Left lung (tissue), 10 donors: Measurements from ENCODE around the gene MICAL2. TPM values are rescaled to one million over a fixed set of nuclear protein-coding genes. Genes with fewer than 3 reads are reported as not detected.

Source experiments
- ATAC-seq: fragments of 200-7000 bp; cut with Tn5 transposase; one replicate; pipeline ENCODE4 v1.9.1; 2020; ENCODE audit warnings: moderate library complexity
- DNase-seq, 4 donors: peaks; one replicate each; pipeline ENCODE4 v3.0.0-alpha.2; 2013 to 2020
- H3K27ac ChIP-seq, 2 donors: fragments of 200-600 bp; sonication (generic) in 1 of 2; one replicate each; pipeline versions ENCODE4 v1.5.0 to v1.8.0; 2020 to 2021
- H3K27me3 ChIP-seq, 2 donors: fragments of 200-600 bp; sonication (generic) in 1 of 2; one replicate each; pipeline versions ENCODE4 v1.5.0 to v1.8.0; 2020 to 2021
- H3K36me3 ChIP-seq, 2 donors: fragments of 200-600 bp; sonication (generic) in 1 of 2; one replicate each; pipeline versions ENCODE4 v1.5.0 to v1.8.0; 2020 to 2021
- H3K4me1 ChIP-seq, 2 donors: fragments of 200-600 bp; one replicate each; pipeline ENCODE4 v1.8.0; 2021
- H3K4me3 ChIP-seq, 2 donors: fragments of 200-600 bp; sonication (generic) in 1 of 2; one replicate each; pipeline versions ENCODE4 v1.5.0 to v1.8.0; 2020 to 2021; ENCODE audit warnings: mild to moderate bottlenecking in 1 of 2
- H3K9me3 ChIP-seq, 2 donors: fragments of 200-600 bp; sonication (generic) in 1 of 2; one replicate each; pipeline versions ENCODE4 v1.5.0 to v1.8.0; 2020 to 2021
- CTCF ChIP-seq, 2 donors: fragments of 200-600 bp; sonication (generic) in 1 of 2; IDR thresholded peaks; one replicate each; pipeline versions ENCODE4 v1.5.0 to v1.8.0; 2021; ENCODE audit warnings: antibody characterized with exemption in 2 of 2
- intact Hi-C, 2 donors: fragments of 100-400 bp; cut with DNase I; formaldehyde crosslinking; loops; one replicate each; pipeline versions ENCODE4 v1.11.2 to v1.14.2; 2022
- polyA plus RNA-seq, 6 donors: library from polyadenylated mRNA; unstranded; fragments of 120-200 nt; gene quantifications; one replicate each; pipeline ENCODE4 v1.2.1, GENCODE V29; 2013; ENCODE audit not compliant: insufficient read length in 6 of 6
- total RNA-seq, 2 donors: library from RNA; stranded (reverse); fragmentation: NEBNext Ultra II Directional; extraction: Animal tissue kit (Norgen Biotek cat#: 25700); gene quantifications; one replicate each; pipeline ENCODE4 v1.2.1, GENCODE V29; 2021
- donor health status: DM: no; HTN: yes; CAD: no.
- donor health status: DM: no; HTN: no; CAD: no.

The MICAL2 gene
- total and polyA plus RNA-seq, 8 donors, result 49.8 to 293 (median 89.4) TPM

DNA sequence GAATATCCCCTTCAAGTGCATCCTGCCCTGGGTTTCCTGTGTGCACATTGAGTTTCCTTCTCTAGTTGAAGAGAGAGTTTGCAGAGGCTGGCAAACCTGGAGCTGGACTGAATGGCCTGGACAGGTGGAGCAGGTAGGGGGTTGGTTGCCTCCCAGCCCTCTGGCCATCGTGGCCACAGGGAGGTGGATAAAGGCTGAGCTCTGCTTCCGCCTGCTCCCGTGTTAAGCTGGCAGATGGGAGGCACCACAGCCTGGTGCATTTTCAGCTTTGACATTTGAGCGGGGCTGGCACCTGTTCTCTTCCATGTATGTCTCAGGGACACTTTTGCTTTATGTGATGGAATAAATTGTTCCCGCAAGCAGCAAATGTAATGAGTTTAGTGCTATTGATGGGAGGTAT lies 11.1 kb downstream of the MICAL2 start:
- TF ChIP-seq CTCF (IDR thresholded peaks at IDR 0.05), result no peak
- H3K4me1 ChIP-seq, result peaks cover 20 to 73% of the 10 kb centered on the region in 2 donors

DNA sequence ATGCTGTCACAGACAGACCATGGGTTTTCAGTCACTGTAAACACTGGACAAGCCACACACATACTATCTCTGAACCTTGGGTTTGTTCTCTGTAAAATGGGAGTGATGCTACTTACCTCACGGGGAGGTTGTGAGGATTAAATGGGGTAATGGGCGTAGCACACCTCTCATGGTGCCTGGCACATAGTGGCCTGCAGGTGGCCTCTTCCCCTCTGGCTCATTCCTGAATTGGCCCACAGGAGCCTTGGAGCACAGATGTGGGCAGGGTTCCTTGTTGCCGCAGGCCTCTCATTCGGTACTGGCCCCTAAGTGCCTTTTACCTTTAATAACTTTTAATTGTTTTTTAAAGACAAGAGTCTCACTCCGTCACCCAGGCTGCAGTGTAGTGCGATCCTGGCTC lies 11.7 kb downstream of the MICAL2 start:
- peak; percentile 69 for ATAC-seq
- no peaks in the 10 kb centered on the region for H3K27me3 ChIP-seq
- no peak for DNase-seq
- no peaks in the 10 kb centered on the region for H3K9me3 ChIP-seq
- intact Hi-C loops, result no loop called here
- TF ChIP-seq CTCF (IDR thresholded peaks at IDR 0.05), result peak; percentile 26 to 40
- H3K36me3 ChIP-seq, result no peaks in the 10 kb centered on the region
- no peak overlapping the region for H3K4me3 ChIP-seq
- H3K27ac ChIP-seq, result no peak overlapping the region
- peaks cover 25 to 75% of the 10 kb centered on the region in 2 donors for H3K4me1 ChIP-seq

More for the DNA sequence above, 11.1 kb downstream of the MICAL2 start:
- ATAC-seq (no peak), DNase-seq (no peak)
- Histone ChIP-seq H3K4me3 (no peak overlapping the region), H3K9me3 (no peaks in the 10 kb centered on the region), H3K27ac (no peak overlapping the region), H3K36me3 (no peaks in the 10 kb centered on the region), H3K27me3 (no peaks in the 10 kb centered on the region)
- intact Hi-C loops, result no loop called here

GRCh38 chr11:12123273-12123672 lies 12.9 kb downstream of the MICAL2 start:
- TF ChIP-seq CTCF (IDR thresholded peaks at IDR 0.05), result no peak
- Histone ChIP-seq H3K4me3 (no peak overlapping the region), H3K9me3 (no peaks in the 10 kb centered on the region), H3K4me1 (peaks cover 26 to 81% of the 10 kb centered on the region in 2 donors), H3K36me3 (no peaks in the 10 kb centered on the region), H3K27ac (peak overlapping the region; percentile 71 to 84), H3K27me3 (no peaks in the 10 kb centered on the region)
- DNase-seq (no peak), ATAC-seq (no peak)
- intact Hi-C loops, result no loop called here

- ATAC-seq (no peak), DNase-seq (peak in 1 of 4 donors; percentile 62)
- no peaks in the 10 kb centered on the region for H3K27me3 ChIP-seq
- no peaks in the 10 kb centered on the region for H3K36me3 ChIP-seq
- TF ChIP-seq CTCF (IDR thresholded peaks at IDR 0.05), result no peak
- no peak overlapping the region for H3K4me3 ChIP-seq
- intact Hi-C loops, result no loop called here
- H3K27ac ChIP-seq, result peak overlapping the region; percentile 71 to 84
- no peaks in the 10 kb centered on the region for H3K9me3 ChIP-seq
- H3K4me1 ChIP-seq, result peaks cover 26 to 81% of the 10 kb centered on the region in 2 donors
Observed at GRCh38 chr11:12123799-12124198, 13.4 kb downstream of the MICAL2 start.

DNA sequence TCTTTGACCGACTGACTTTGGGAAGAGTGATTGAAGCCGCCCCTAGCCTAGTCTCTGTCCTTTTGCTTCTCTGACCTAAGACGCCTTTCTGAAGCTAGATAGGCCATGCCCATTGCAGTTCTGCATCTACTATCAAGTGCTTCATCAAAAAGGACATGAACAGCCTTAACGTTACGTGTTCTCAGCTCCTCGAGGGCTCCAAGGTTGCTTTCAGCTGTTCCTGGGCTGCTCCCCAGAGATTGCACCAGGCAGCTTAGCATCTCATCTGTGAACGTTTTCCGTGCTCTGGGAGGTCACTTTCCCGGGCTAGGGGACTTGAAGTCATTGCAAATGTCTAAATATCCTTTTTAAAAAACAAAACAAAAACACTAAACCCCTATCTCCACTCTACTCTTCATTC lies 13.9 kb downstream of the MICAL2 start:
- intact Hi-C loops, result no loop called here
- ATAC-seq (no peak), DNase-seq (no peak)
- H3K27me3 ChIP-seq, result no peaks in the 10 kb centered on the region
- no peaks in the 10 kb centered on the region for H3K9me3 ChIP-seq
- H3K4me3 ChIP-seq, result no peak overlapping the region
- H3K36me3 ChIP-seq, result no peaks in the 10 kb centered on the region
- TF ChIP-seq CTCF (IDR thresholded peaks at IDR 0.05), result no peak
- H3K4me1 ChIP-seq, result peaks cover 29 to 81% of the 10 kb centered on the region in 2 donors
- peak overlapping the region; percentile 41 to 84 for H3K27ac ChIP-seq
